ENCODE measurements around the gene PMVK. TPM values are rescaled to one million over a fixed set of nuclear protein-coding genes. Genes with fewer than 3 reads are reported as not detected.

Gene PMVK
- total RNA-seq, 1 experiment from 2014 or later: 26.3 TPM

- Histone ChIP-seq H4K8ac (replicated peaks; ENCODE audit: insufficient read length, low read depth, low read length) (no peak overlapping the region), H4K5ac (ENCODE audit: insufficient read length, low read depth, low read length) (no peak overlapping the region), H3K27ac (ENCODE audit: insufficient read length, low read depth, low read length) (no peak overlapping the region), H2AK5ac (ENCODE audit: insufficient read length, low read length) (no peak overlapping the region), H3K4me2 (ENCODE audit: insufficient read depth, insufficient read length, low read length) (no peak overlapping the region), H3K4me1 (ENCODE audit: insufficient read depth, low read length) (0 out of 2 replicates have a peak, but pooled peaks cover 2% of the 10 kb centered on the region), H3K9ac (ENCODE audit: extremely low read depth, insufficient read length, low read length) (no peak overlapping the region), H3K14ac (ENCODE audit: insufficient read depth, low read length) (no peak overlapping the region), H3K23me2 (ENCODE audit: insufficient read length, low read depth, low read length, poor library complexity, severe bottlenecking) (no peaks in the 10 kb centered on the region), H3K27me3 (ENCODE audit: insufficient read depth, low read length) (0 out of 2 replicates have a peak, but pooled peaks cover 2% of the 10 kb centered on the region), H2BK12ac (ENCODE audit: insufficient read length, low read depth, low read length) (no peak overlapping the region), H3T11ph (ENCODE audit: low read length) (no peak overlapping the region), H3K4ac (ENCODE audit: low read depth, low read length) (no peak overlapping the region), H2AFZ (ENCODE audit: low read length) (no peak overlapping the region), H3K9me3 (ENCODE audit: control insufficient read depth, low read depth, low read length) (no peaks in the 10 kb centered on the region), H3K79me1 (ENCODE audit: insufficient read depth, low read depth, low read length, poor library complexity, severe bottlenecking) (no peaks in the 10 kb centered on the region), H2BK20ac (ENCODE audit: low read depth, low read length, poor library complexity, severe bottlenecking) (no peak overlapping the region), H2BK120ac (ENCODE audit: low read depth, low read length, poor library complexity, severe bottlenecking) (no peak overlapping the region), H2BK15ac (ENCODE audit: low read depth, low read length) (no peak overlapping the region), H2BK5ac (ENCODE audit: insufficient read length, low read length) (no peak overlapping the region), H4K20me1 (ENCODE audit: control insufficient read depth, insufficient read depth, insufficient read length) (no peaks in the 10 kb centered on the region), H3K18ac (ENCODE audit: insufficient read length, low read depth, low read length) (no peak overlapping the region), H4K91ac (ENCODE audit: insufficient read length, low read depth, low read length) (no peak overlapping the region), H3K23ac (ENCODE audit: insufficient read length, low read depth, low read length) (no peak overlapping the region), H3K56ac (ENCODE audit: insufficient read length, low read depth, low read length) (no peak overlapping the region), H3K79me2 (ENCODE audit: insufficient read depth, low read length) (no peaks in the 10 kb centered on the region)
- Mint-ChIP-seq H3K27me3 (ENCODE audit: low read depth) (peaks cover 1% of the 10 kb centered on the region; the same call in 1 of the 2 replicates), H3K4me3 (no peak overlapping the region), H3K9me3 (no peaks in the 10 kb centered on the region), H3K36me3 (ENCODE audit: insufficient read depth in 1 of 3, low read depth in 3 of 3) (no peaks in the 10 kb centered on the region), H3K27ac (no peak overlapping the region), H3K4me1 (peaks cover 3 to 8% of the 10 kb centered on the region in 2 experiments)
- WGBS (ENCODE audit: extremely low coverage, insufficient read length, low lambda C conversion rate): no CpG with 5 or more reads among the region's 16 CpGs
- no peak for DNase-seq
- TF ChIP-seq, protein P1, sequence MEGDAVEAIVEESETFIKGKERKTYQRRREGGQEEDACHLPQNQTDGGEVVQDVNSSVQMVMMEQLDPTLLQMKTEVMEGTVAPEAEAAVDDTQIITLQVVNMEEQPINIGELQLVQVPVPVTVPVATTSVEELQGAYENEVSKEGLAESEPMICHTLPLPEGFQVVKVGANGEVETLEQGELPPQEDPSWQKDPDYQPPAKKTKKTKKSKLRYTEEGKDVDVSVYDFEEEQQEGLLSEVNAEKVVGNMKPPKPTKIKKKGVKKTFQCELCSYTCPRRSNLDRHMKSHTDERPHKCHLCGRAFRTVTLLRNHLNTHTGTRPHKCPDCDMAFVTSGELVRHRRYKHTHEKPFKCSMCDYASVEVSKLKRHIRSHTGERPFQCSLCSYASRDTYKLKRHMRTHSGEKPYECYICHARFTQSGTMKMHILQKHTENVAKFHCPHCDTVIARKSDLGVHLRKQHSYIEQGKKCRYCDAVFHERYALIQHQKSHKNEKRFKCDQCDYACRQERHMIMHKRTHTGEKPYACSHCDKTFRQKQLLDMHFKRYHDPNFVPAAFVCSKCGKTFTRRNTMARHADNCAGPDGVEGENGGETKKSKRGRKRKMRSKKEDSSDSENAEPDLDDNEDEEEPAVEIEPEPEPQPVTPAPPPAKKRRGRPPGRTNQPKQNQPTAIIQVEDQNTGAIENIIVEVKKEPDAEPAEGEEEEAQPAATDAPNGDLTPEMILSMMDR (conservative IDR thresholded peaks at IDR 0.05): no peak
These were observed 57.5 kb downstream of the PMVK start for GRCh38 chr1:154879038-154879421.

All from H9 (cell line).